A549 (cell line): ENCODE measurements around the gene ZNF511. TPM values are rescaled to one million over a fixed set of nuclear protein-coding genes. Genes with fewer than 3 reads are reported as not detected.

ENCODE experiments used
- ATAC-seq, 2 experiments: fragments of 200-7000 bp in 1 of 2; fragments of >200 bp in 1 of 2; cut with Nextera tagmentation in 1 of 2; cut with Tn5 transposase in 1 of 2; 3 replicates each; pipeline versions ENCODE4 v1.8.0 to v1.9.1; 2018 to 2020; ENCODE audit warnings: mild to moderate bottlenecking in 1 of 2, moderate library complexity in 1 of 2
- CTCF ChIA-PET: fragments of 300-600 bp; sonication (Branson Sonifier 250); formaldehyde crosslinking; extraction: SDS; loops from one replicate; lab custom pipeline; 2021; ENCODE audit warnings: antibody characterized with exemption, inconsistent platforms; lab: Yijun Ruan, JAX
- POLR2A ChIA-PET: fragments of 350-600 bp; formaldehyde crosslinking; extraction: SDS; loops from one replicate; lab custom pipeline; 2021; ENCODE audit warnings: antibody characterized with exemption, inconsistent platforms; lab: Yijun Ruan, JAX
- DNase-seq, 2 experiments: peaks; one replicate each; pipeline versions ENCODE4 v3.0.0 to v3.0.0-alpha.2; 2011 to 2016; ENCODE audit warnings: low read depth in 1 of 2, low spot score in 1 of 2
- FAIRE-seq: peaks from 2 replicates; lab custom pipeline; 2011; peaks lifted over from hg19 to GRCh38; lab: Jason Lieb, UNC
- H3K27ac ChIP-seq, 2 experiments: fragments of >200 bp; sonication (Bioruptor Twin); formaldehyde crosslinking; 3 replicates each; pipeline ENCODE4 v1.5.1; 2016 to 2017
- H3K4me1 ChIP-seq: fragments of >200 bp; sonication (Bioruptor Twin); formaldehyde crosslinking; 3 replicates; pipeline ENCODE4 v1.6.1; 2016
- H3K4me2 ChIP-seq: fragments of >200 bp; sonication (Bioruptor Twin); formaldehyde crosslinking; 3 replicates; pipeline ENCODE4 v1.6.1; 2016
- H3K4me3 ChIP-seq: fragments of >200 bp; sonication (Bioruptor Twin); formaldehyde crosslinking; 3 replicates; pipeline ENCODE4 v1.5.1; 2016
- H3K9me3 ChIP-seq: fragments of >200 bp; sonication (Bioruptor Twin); formaldehyde crosslinking; 3 replicates; pipeline ENCODE4 v1.6.1; 2016
- CBX8 ChIP-seq: fragments of 200-600 bp; sonication (generic); IDR thresholded peaks from 2 replicates; pipeline ENCODE4 v1.6.1; 2016
- EHF ChIP-seq: fragments of 250-450 bp; sonication (Bioruptor Pico); IDR thresholded peaks from 2 replicates; pipeline ENCODE4 v1.5.0; 2020; ENCODE audit warnings: mild to moderate bottlenecking
- EHMT2 ChIP-seq: fragments of 200-600 bp; sonication (generic); IDR thresholded peaks from 2 replicates; pipeline ENCODE4 v1.6.1; 2016; ENCODE audit warnings: antibody characterized with exemption, low read depth, mild to moderate bottlenecking, moderate library complexity
- EP300 ChIP-seq, 2 experiments: fragments of >200 bp; sonication (Bioruptor Twin); formaldehyde crosslinking; IDR thresholded peaks; 2 replicates in 1 of 2; 3 replicates in 1 of 2; pipeline ENCODE4 v1.6.1; 2016 to 2017
- FOSL2 ChIP-seq, 2 experiments: fragments of 450-650 bp in 1 of 2; fragments of >200 bp in 1 of 2; sonication (Bioruptor Twin) in 1 of 2; formaldehyde crosslinking; IDR thresholded peaks; 2 replicates each; pipeline versions ENCODE4 v1.5.0 to v1.6.1; 2016 to 2020; ENCODE audit warnings: mild to moderate bottlenecking in 1 of 2, moderate library complexity in 1 of 2
- GATA3 ChIP-seq: IDR thresholded peaks from 2 replicates; pipeline ENCODE4 v1.6.1; 2012; ENCODE audit warnings: borderline replicate concordance
- HDAC2 ChIP-seq: fragments of 200-600 bp; sonication (generic); IDR thresholded peaks from 2 replicates; pipeline ENCODE4 v1.6.1; 2016
- HOXA7 ChIP-seq: fragments of 250-450 bp; sonication (Bioruptor Pico); IDR thresholded peaks from 2 replicates; pipeline ENCODE4 v1.5.0; 2020; ENCODE audit warnings: mild to moderate bottlenecking, moderate library complexity
- HOXB5 ChIP-seq: fragments of 250-450 bp; sonication (Bioruptor Pico); IDR thresholded peaks from 2 replicates; pipeline ENCODE4 v1.5.0; 2020; ENCODE audit warnings: mild to moderate bottlenecking, moderate library complexity
- KDM1A ChIP-seq: fragments of 200-600 bp; sonication (generic); IDR thresholded peaks from 2 replicates; pipeline ENCODE4 v1.6.1; 2016; ENCODE audit warnings: low read depth, mild to moderate bottlenecking
- KDM5A ChIP-seq: fragments of 200-600 bp; sonication (generic); IDR thresholded peaks from 2 replicates; pipeline ENCODE4 v1.6.1; 2016; ENCODE audit warnings: antibody characterized with exemption, mild to moderate bottlenecking
- MAFK ChIP-seq: fragments of 450-650 bp; IDR thresholded peaks from 2 replicates; pipeline ENCODE4 v1.6.1; 2014; ENCODE audit not compliant: partially characterized antibody
- MAZ ChIP-seq: fragments of 150-350 bp; IDR thresholded peaks from 2 replicates; pipeline ENCODE4 v1.6.1; 2014; ENCODE audit warnings: antibody characterized with exemption, low read depth, low read length, borderline replicate concordance
- MYC ChIP-seq: IDR thresholded peaks from 2 replicates; pipeline ENCODE4 v1.6.1; 2012; ENCODE audit warnings: mild to moderate bottlenecking, inconsistent platforms, low read length, improper control_type of control experiment, borderline replicate concordance
- RFX5 ChIP-seq: fragments of 450-650 bp; IDR thresholded peaks from 2 replicates; pipeline ENCODE4 v1.7.1; 2014; ENCODE audit warnings: antibody characterized with exemption, mild to moderate bottlenecking, moderate library complexity
- SMC3 ChIP-seq: fragments of >200 bp; sonication (Bioruptor Twin); formaldehyde crosslinking; IDR thresholded peaks from 3 replicates; pipeline ENCODE4 v1.6.1; 2018; ENCODE audit warnings: inconsistent platforms
- SREBF2 ChIP-seq: fragments of 450-650 bp; IDR thresholded peaks from 2 replicates; pipeline ENCODE4 v1.6.1; 2014; ENCODE audit warnings: mild to moderate bottlenecking, moderate library complexity
- TP53 ChIP-seq: fragments of 250-450 bp; sonication (Bioruptor Pico); IDR thresholded peaks from 2 replicates; pipeline ENCODE4 v1.5.0; 2021; ENCODE audit warnings: mild to moderate bottlenecking, moderate library complexity
- WGBS: methylation state at CpG from one replicate; pipeline ENCODE4 v1.1.6; 2017; ENCODE audit errors: missing lambda C conversion rate; 5-methylcytosine and 5-hydroxymethylcytosine counted together
- polyA plus RNA-seq, 4 experiments: library from polyadenylated mRNA; depleted of rRNA in 3 of 4; stranded (reverse); fragments of >200 nt; fragmentation: RNase III in 1 of 4; extraction: RNeasy Plus Mini Kit Qiagen cat#74134 plus additional on column Dnase treatment in 1 of 4; gene quantifications; 2 replicates in 3 of 4; 3 replicates in 1 of 4; pipeline ENCODE4 v1.2.3, GENCODE V29; 2011 to 2017
- TF ChIP-seq, protein P1 (sequence below): fragments of 450-650 bp; IDR thresholded peaks from 2 replicates; pipeline ENCODE4 v1.6.1; 2014; ENCODE audit warnings: antibody characterized with exemption
- TF ChIP-seq, protein P2 (sequence below): fragments of 250-450 bp; sonication (Bioruptor Pico); IDR thresholded peaks from 2 replicates; pipeline ENCODE4 v1.5.0; 2020; ENCODE audit warnings: low read depth, mild to moderate bottlenecking, moderate library complexity
- TF ChIP-seq, protein P3 (sequence below): fragments of 250-450 bp; sonication (Bioruptor Pico); IDR thresholded peaks from 2 replicates; pipeline ENCODE4 v1.5.0; 2021; ENCODE audit warnings: mild to moderate bottlenecking, moderate library complexity, borderline replicate concordance
- TF ChIP-seq, protein P4 (sequence below): IDR thresholded peaks from 2 replicates; pipeline ENCODE4 v1.6.1; 2012; ENCODE audit warnings: low read depth, borderline replicate concordance
- TF ChIP-seq, protein P5 (sequence below): IDR thresholded peaks from 2 replicates; pipeline ENCODE4 v1.6.1; 2012

Gene ZNF511
- polyA plus RNA-seq, 2 of the 4 experiments (the other 2 are of a cell fraction) = 40.2 to 43.6 TPM

DNA sequence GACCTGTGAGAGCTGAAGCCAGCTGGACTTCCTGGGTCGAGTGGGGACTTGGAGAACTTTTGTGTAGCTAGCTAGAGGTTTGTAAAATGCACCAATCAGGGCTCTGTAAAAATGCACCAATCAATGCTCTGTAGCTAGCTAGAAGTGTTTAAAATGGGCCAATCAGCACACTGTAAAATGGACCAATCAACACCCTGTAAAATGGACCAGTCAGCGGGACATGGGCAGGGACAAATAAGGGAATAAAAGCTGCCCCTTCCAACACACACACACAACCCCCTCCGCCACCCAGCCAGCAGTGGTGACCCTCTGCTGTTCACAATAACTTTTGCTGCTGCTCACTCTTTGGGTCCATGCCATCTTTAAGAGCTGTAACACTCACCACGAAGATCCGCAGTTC, 7.1 kb downstream of the ZNF511 start:
- Histone ChIP-seq H3K4me3 (no peak overlapping the region), H3K27ac (no peak overlapping the region), H3K9me3 (no peaks in the 10 kb centered on the region; the same call in 2 of the 3 replicates), H3K4me2 (no peak overlapping the region), H3K4me1 (0 out of 3 replicates have a peak, but pooled peaks cover 7% of the 10 kb centered on the region)
- FAIRE-seq = no peak
- ChIA-PET CTCF (interaction anchor here (1.0 to 3.6 kb wide), 4 partner anchors 9 to 51 kb away, joined by 3 to 33 read pairs (median 9); no protein-coding TSS in a partner anchor), POLR2A (no interaction called here)
- ATAC-seq = peak in 1 of 2 experiments; percentile 27; a peak in 3 of 6 replicates
- TF ChIP-seq HDAC2 (no peak), RFX5 (peak; percentile 18; the same call in 1 of the 2 replicates), TP53 (no peak), MAFK (peak; percentile 45)
- TF ChIP-seq, protein P1, sequence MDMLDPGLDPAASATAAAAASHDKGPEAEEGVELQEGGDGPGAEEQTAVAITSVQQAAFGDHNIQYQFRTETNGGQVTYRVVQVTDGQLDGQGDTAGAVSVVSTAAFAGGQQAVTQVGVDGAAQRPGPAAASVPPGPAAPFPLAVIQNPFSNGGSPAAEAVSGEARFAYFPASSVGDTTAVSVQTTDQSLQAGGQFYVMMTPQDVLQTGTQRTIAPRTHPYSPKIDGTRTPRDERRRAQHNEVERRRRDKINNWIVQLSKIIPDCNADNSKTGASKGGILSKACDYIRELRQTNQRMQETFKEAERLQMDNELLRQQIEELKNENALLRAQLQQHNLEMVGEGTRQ = no peak
- TF ChIP-seq, protein P2, sequence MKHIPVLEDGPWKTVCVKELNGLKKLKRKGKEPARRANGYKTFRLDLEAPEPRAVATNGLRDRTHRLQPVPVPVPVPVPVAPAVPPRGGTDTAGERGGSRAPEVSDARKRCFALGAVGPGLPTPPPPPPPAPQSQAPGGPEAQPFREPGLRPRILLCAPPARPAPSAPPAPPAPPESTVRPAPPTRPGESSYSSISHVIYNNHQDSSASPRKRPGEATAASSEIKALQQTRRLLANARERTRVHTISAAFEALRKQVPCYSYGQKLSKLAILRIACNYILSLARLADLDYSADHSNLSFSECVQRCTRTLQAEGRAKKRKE (CRISPR knock-in tag) = no peak
- WGBS = 63% methylated on average over 5 of the region's 5 CpGs
- peak in 1 of 2 experiments; percentile 82 for DNase-seq

DNA sequence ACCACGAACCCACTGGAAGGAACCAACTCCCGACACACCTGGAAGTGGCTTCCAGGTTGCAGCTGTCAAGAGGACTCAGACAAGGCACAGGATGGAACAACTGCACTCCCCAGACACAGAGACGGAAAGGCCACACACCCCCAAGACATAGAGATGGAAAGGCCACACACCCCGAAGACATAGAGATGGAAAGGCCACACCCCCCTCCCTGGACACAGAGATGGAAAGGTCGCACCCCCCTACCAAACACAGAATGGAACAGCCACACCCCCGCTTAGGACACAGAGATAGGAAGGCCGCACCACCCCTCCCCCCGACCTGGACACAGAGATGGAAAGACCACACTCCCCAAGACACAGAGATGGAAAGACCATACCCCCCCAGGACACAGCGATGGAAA, 7.6 kb downstream of the ZNF511 start:
- 81% methylated on average over 9 of the region's 9 CpGs for WGBS
- ATAC-seq = no peak

More for the DNA sequence above, 7.6 kb downstream of the ZNF511 start:
- FAIRE-seq = no peak
- Histone ChIP-seq H3K4me3 (no peak overlapping the region), H3K4me2 (no peak overlapping the region), H3K9me3 (no peaks in the 10 kb centered on the region; the same call in 2 of the 3 replicates), H3K27ac (no peak overlapping the region), H3K4me1 (0 out of 3 replicates have a peak, but pooled peaks cover 7% of the 10 kb centered on the region)
- ChIA-PET POLR2A (no interaction called here), CTCF (interaction anchor here (1.0 to 3.6 kb wide), 4 partner anchors 9 to 51 kb away, joined by 3 to 33 read pairs (median 9); no protein-coding TSS in a partner anchor)
- TF ChIP-seq, protein P3, sequence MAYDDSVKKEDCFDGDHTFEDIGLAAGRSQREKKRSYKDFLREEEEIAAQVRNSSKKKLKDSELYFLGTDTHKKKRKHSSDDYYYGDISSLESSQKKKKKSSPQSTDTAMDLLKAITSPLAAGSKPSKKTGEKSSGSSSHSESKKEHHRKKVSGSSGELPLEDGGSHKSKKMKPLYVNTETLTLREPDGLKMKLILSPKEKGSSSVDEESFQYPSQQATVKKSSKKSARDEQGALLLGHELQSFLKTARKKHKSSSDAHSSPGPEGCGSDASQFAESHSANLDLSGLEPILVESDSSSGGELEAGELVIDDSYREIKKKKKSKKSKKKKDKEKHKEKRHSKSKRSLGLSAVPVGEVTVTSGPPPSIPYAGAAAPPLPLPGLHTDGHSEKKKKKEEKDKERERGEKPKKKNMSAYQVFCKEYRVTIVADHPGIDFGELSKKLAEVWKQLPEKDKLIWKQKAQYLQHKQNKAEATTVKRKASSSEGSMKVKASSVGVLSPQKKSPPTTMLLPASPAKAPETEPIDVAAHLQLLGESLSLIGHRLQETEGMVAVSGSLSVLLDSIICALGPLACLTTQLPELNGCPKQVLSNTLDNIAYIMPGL (CRISPR knock-in tag) = no peak
- TF ChIP-seq, protein P4, sequence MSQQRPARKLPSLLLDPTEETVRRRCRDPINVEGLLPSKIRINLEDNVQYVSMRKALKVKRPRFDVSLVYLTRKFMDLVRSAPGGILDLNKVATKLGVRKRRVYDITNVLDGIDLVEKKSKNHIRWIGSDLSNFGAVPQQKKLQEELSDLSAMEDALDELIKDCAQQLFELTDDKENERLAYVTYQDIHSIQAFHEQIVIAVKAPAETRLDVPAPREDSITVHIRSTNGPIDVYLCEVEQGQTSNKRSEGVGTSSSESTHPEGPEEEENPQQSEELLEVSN = no peak
- TF ChIP-seq MAZ (no peak), HDAC2 (no peak), HOXA7 (no peak), SMC3 (no peak), HOXB5 (CRISPR knock-in tag) (no peak), KDM5A (no peak), SREBF2 (no peak), EP300 (IDR thresholded peaks at IDR 0.05) (no peak), CBX8 (no peak), RFX5 (no peak), FOSL2 (IDR thresholded peaks at IDR 0.05) (no peak), FOSL2 (CRISPR knock-in tag; IDR thresholded peaks at IDR 0.05) (no peak), KDM1A (no peak), MYC (no peak), EHF (CRISPR knock-in tag) (no peak), EHMT2 (no peak), GATA3 (no peak)
- TF ChIP-seq, protein P5, sequence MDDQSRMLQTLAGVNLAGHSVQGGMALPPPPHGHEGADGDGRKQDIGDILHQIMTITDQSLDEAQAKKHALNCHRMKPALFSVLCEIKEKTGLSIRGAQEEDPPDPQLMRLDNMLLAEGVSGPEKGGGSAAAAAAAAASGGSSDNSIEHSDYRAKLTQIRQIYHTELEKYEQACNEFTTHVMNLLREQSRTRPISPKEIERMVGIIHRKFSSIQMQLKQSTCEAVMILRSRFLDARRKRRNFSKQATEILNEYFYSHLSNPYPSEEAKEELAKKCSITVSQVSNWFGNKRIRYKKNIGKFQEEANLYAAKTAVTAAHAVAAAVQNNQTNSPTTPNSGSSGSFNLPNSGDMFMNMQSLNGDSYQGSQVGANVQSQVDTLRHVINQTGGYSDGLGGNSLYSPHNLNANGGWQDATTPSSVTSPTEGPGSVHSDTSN = no peak
- TF ChIP-seq, protein P1 = no peak
- DNase-seq = peak in 1 of 2 experiments; percentile 61
